Activated T-cell treated with anti-CD3 and anti-CD28 coated beads for 4 hours (primary cell): ENCODE measurements around the gene MND1.

Source experiments
- DNase-seq: peaks from one replicate; pipeline ENCODE4 v3.0.0-alpha.2; 2020

Gene MND1

DNA sequence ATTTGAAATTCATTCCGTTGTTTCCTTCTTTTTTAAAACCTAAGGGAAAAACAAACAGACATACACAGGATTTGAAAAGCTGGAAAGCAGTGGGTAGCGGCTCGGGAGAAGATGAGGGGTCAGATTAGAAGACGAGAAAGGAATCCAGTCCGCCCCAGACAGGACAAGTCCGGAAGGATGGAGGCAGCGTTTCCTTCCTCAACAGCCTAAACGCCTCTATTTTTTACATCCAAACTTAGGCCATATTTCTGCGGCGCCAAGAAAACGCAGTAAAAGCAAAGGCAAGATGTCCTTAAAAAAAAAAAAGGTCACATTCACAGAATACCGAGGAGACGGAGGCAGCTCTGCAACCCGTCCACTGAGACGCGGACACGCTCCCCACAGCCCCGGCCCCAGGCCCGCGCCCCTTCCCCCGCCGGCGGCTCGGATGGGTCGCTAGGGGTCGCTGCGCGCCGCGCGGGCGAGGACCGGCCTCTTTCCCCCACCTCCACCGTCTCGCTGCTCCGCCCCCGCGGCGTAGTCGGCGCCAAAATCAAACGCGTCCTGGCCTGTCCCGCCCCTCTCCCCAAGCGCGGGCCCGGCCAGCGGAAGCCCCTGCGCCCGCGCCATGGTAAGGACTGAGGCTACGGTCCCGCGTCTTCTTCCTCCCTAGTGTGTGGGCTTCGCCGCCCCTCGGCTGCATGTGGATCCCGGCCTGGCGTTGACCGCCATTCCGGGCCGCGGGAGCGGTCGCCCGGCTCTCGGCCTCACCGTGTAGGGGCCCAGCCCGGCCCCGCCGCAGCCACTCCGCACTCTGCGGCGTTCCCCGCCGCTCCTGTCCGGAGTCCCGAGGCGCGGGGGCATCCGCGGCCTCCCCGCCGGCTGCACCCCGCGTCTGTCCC is at the start of gene MND1:
Gene MND1, plus strand, starts transcription at position 558 of the 881 bp plus-strand sequence. Its CDS starts 50 bp downstream, at position 608.
- DNase-seq = peak; percentile 92

DNA sequence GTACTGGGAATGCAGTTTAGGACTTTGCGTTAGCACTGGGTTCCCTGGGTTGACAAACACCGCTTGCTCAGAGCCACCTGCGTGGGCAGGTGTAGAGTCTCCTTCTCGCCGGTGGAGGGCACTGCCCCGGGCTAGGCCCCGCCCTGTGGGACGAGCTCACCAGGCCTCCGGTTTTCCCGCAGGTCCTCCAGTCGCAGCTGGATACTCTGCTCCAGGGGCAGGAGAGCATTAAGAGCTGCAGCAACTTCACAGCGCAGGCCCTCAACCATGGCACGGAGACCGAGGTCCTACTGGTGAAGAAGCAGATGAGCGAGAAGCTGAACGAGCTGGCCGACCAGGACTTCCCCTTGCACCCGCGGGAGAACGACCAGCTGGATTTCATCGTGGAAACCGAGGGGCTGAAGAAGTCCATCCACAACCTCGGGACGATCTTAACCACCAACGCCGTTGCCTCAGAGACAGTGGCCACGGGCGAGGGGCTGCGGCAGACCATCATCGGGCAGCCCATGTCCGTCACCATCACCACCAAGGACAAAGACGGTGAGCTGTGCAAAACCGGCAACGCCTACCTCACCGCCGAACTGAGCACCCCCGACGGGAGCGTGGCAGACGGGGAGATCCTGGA is 49.2 kb upstream of the MND1 start:
- no peak for DNase-seq

GRCh38 chr4:153296040-153296823 is 48.3 kb upstream of the MND1 start:
- no peak for DNase-seq

- no peak for DNase-seq
Observed at GRCh38 chr4:153297116-153297515, 47.4 kb upstream of the MND1 start.

GRCh38 chr4:153310793-153311192 is 33.7 kb upstream of the MND1 start:
- DNase-seq = no peak

DNA sequence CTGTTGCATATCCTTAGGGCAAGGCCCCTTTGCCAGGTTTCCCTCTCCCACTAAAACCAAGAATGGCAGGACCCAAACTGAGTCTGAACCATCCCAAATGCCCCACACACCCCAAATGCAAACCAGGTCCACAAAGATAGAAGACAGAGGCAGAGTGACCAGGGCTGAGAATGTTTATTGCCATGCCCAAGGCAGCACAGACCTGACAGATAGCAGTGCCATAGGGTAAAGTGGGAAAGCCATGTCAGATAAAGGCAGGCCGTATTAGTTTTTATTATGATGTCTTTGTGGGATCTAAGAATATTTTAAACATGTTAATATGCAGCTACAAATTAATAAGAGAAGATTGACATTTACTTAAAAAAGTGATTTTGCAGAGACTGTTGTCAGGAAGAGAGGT is 29.6 kb upstream of the MND1 start:
- DNase-seq = no peak

DNA sequence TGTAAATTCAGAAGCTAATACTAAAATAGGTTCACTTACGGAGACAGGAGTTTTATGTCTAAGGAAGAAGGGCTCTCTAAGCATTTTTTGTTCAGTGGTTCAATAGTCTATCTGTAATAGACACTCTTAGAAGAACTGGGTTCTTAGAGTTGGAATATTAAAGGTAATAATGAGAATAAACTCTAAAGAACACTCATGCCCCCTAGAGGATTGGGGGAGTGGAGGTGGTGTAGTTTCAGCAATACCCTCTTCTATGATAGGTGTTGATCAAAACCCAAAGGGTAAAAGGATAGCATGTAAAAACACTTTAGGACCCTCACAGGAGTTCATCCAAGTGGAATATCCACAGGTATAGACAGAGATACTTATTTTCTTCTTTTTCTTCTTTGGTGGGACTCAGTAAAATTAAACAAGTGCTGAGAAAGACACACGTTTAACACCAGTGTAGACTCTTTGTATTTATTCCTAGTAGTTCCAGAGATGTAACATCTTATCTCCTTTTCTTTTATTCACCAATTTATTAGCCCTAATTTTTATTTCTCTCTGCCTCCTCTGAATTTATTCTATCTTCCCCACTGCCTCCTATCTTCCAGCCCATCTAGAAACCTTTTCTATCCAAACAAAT is 25.7 kb upstream of the MND1 start:
- peak; percentile 20 for DNase-seq

- DNase-seq = no peak
Observed at GRCh38 chr4:153322791-153323190, 21.7 kb upstream of the MND1 start.

DNA sequence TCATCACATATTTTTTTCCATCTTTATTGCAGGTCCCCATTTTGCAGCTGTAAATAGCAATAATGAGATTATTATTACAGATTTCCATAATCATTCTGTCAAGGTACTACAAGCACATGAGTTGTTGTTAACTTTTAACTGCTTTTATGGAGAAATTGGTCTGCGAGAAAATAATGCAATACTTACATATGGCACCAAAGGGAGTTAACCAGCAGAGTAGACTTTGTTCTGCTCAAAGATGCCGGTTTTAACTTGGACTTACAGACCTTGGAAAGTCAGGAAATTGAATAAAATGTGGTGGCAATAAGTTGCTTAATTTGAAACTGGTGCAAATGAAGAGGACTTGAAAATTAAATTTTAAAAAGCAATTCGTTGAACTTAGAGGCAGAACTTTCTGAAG is 20.4 kb upstream of the MND1 start:
- DNase-seq = no peak

GRCh38 chr4:153325558-153325957 is 18.9 kb upstream of the MND1 start:
- DNase-seq = no peak

DNA sequence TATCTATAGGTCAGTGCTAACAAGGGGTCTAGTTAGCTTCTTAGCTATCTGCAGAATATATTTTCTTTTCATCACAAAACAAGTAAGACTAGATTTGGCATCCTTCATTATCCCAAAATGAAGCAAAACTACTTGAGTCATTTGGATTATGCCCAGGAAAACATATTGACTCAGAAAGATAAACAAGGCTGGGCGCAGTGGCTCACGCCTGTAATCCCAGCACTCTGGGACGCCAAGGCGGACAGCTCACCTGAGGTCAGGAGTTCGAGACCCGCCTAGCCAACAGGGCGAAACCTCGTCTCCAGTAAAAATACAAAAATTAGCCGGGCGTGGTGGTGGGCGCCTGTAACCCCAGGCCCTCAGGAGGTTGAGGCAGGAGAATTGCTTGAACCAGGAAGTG is 18.0 kb upstream of the MND1 start:
- no peak for DNase-seq

GRCh38 chr4:153327247-153327646 is 17.2 kb upstream of the MND1 start:
- no peak for DNase-seq

DNA sequence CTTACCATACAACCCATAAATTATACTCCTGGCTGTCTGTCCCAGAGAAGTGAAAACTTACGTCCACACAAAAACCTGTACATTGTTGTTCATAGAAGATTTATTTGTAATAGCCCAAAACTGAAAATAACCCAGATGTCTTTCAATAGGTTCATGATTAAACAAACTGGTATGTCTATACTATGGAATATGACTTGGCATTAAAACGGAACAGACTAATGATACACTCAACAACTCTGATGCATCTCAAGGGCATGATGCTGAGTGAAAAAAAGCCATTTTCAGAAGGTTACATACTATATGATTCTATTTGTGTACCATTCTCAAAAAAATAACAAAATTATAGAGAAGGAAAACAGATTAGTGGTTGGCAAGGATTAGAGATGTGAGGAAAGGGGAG is 11.6 kb upstream of the MND1 start:
- no peak for DNase-seq

- DNase-seq = no peak
Observed at GRCh38 chr4:153333874-153334273, 10.6 kb upstream of the MND1 start.

- DNase-seq = no peak
Observed at GRCh38 chr4:153335665-153336064, 8.8 kb upstream of the MND1 start.

GRCh38 chr4:153337686-153338085 is 6.8 kb upstream of the MND1 start:
- no peak for DNase-seq

- no peak for DNase-seq
Observed at GRCh38 chr4:153341575-153342090, 2.9 kb upstream of the MND1 start.

DNA sequence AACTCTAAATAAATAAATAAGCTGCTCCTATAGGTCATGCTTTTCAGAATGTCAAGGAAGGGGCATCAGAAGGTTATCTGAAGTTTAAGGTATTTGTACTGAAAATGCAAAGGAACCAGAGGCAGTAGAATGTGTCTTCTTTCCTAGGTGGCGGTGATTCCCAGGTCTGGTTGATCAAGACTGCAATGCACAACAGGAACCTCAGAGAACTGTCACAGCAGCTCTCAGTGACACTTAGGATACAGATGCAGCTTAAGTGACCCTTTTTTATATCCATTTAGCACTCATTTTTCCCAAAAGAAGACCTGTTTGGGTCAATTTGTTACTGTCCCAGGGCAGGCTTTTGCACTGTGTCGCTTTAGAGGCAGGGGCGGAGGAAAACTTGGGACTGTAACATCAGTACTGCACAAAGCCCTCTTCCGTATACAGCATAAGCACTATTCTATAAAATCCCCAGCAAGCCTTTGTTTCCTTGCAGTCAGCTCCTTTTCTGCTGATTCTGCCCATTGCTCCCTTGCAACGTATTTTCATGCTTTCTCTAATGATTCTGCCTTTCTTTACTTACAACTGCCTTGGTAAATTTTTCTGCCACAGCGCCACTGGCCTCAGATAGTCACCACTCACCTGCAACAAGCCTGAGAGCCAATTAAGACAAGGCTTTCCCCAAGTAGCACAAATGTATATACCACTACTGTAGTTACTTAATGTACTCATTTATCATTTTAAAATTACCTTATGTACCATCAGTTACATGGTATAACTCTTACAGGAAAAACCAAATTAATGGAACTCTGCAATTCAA is 1.5 kb upstream of the MND1 start:
- no peak for DNase-seq

GRCh38 chr4:153345012-153345981 is 809 bp downstream of the MND1 start:
- peak; percentile 49 for DNase-seq

DNA sequence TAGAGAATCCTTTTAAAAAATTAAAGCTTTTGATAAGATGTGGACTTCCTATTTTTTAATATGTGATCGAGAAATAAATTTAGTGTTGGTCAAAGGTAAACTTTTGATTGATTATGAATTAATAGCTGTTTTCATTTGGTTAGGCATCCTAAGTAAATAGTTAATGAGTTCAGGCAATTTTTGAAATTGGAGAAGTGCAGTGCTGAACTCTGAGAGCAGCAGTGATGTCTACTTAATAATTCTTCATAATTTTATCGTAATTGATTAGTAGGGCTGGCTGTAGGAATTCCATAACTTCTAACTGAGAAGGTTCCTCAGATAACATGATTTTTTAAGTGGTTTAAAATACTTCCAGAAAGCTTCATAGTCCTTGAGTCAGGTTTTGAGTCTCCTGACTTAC is 1.5 kb downstream of the MND1 start:
- DNase-seq = no peak

DNA sequence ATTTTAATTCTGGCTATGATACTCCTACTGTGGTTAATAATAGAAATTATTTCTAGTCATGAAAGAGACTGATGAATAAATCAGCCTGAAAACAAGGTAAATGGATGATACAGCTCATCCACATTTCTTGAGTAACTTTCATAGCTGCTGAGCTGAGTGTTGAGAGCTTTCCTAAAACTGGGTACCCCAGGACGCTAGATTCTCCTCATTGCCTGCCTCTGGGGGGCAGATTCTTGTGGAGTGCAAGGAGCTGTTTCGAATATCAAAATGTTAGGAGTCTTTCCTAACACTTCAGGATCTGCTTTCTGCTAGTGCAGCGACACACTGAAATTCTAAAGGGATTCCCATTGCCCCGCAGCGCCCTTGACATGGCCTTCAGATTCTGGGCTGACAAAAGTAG is 2.1 kb downstream of the MND1 start:
- DNase-seq = no peak
